ENCODE results near the gene ADIPOQ.
"Not testable (repeated sequence)": the region's sequence is repeated elsewhere in the genome, so short reads cannot be mapped to it uniquely, and the experiment has no call there.

ADIPOQ gene

DNA sequence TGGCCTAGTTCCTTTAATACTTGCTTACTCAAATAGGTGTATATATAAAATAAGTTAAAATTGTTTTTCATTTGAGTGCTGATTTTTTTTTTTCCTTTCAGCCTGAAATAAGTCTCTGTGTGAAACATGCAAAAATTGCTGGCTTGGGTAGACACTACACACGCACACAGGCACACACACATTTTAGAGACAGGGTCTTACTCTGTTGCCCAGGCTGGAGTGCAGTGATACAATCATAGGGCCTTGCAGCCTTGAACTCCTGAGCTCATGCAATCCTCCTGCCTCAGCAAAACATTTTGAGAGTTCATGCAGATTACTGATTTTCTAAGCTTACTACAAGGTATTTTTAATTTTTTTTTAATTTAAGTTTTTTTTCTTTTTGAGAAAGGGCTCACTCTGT lies 23.6 kb upstream of the ADIPOQ start:
- peaks cover under 1% of the 10 kb centered on the region for H3K27me3 ChIP-seq (ENCODE audit: insufficient read depth, poor library complexity, severe bottlenecking)
- TF ChIP-seq, protein P1, sequence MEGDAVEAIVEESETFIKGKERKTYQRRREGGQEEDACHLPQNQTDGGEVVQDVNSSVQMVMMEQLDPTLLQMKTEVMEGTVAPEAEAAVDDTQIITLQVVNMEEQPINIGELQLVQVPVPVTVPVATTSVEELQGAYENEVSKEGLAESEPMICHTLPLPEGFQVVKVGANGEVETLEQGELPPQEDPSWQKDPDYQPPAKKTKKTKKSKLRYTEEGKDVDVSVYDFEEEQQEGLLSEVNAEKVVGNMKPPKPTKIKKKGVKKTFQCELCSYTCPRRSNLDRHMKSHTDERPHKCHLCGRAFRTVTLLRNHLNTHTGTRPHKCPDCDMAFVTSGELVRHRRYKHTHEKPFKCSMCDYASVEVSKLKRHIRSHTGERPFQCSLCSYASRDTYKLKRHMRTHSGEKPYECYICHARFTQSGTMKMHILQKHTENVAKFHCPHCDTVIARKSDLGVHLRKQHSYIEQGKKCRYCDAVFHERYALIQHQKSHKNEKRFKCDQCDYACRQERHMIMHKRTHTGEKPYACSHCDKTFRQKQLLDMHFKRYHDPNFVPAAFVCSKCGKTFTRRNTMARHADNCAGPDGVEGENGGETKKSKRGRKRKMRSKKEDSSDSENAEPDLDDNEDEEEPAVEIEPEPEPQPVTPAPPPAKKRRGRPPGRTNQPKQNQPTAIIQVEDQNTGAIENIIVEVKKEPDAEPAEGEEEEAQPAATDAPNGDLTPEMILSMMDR (IDR thresholded peaks at IDR 0.05; ENCODE audit: insufficient read depth, low read length) = no peak
- TF ChIP-seq SPI1 (IDR thresholded peaks at IDR 0.05; ENCODE audit: borderline replicate concordance, low read depth) = no peak
- TF ChIP-seq, protein P2, sequence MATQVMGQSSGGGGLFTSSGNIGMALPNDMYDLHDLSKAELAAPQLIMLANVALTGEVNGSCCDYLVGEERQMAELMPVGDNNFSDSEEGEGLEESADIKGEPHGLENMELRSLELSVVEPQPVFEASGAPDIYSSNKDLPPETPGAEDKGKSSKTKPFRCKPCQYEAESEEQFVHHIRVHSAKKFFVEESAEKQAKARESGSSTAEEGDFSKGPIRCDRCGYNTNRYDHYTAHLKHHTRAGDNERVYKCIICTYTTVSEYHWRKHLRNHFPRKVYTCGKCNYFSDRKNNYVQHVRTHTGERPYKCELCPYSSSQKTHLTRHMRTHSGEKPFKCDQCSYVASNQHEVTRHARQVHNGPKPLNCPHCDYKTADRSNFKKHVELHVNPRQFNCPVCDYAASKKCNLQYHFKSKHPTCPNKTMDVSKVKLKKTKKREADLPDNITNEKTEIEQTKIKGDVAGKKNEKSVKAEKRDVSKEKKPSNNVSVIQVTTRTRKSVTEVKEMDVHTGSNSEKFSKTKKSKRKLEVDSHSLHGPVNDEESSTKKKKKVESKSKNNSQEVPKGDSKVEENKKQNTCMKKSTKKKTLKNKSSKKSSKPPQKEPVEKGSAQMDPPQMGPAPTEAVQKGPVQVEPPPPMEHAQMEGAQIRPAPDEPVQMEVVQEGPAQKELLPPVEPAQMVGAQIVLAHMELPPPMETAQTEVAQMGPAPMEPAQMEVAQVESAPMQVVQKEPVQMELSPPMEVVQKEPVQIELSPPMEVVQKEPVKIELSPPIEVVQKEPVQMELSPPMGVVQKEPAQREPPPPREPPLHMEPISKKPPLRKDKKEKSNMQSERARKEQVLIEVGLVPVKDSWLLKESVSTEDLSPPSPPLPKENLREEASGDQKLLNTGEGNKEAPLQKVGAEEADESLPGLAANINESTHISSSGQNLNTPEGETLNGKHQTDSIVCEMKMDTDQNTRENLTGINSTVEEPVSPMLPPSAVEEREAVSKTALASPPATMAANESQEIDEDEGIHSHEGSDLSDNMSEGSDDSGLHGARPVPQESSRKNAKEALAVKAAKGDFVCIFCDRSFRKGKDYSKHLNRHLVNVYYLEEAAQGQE (IDR thresholded peaks at IDR 0.05; ENCODE audit: insufficient replicate concordance, low read depth) = no peak
- TF ChIP-seq GABPA (IDR thresholded peaks at IDR 0.05; ENCODE audit: low read depth) = no peak
- TF ChIP-seq POLR2AphosphoS5 (IDR thresholded peaks at IDR 0.05; ENCODE audit: low read depth) = no peak
- DNase-seq (ENCODE audit: low read depth in 1 of 2, low spot score in 1 of 2) = no peak
- no peak overlapping the region for H3K27ac ChIP-seq (replicated peaks)
- H3K4me3 ChIP-seq (replicated peaks; ENCODE audit: insufficient read depth, low read length) = no peak overlapping the region

DNA sequence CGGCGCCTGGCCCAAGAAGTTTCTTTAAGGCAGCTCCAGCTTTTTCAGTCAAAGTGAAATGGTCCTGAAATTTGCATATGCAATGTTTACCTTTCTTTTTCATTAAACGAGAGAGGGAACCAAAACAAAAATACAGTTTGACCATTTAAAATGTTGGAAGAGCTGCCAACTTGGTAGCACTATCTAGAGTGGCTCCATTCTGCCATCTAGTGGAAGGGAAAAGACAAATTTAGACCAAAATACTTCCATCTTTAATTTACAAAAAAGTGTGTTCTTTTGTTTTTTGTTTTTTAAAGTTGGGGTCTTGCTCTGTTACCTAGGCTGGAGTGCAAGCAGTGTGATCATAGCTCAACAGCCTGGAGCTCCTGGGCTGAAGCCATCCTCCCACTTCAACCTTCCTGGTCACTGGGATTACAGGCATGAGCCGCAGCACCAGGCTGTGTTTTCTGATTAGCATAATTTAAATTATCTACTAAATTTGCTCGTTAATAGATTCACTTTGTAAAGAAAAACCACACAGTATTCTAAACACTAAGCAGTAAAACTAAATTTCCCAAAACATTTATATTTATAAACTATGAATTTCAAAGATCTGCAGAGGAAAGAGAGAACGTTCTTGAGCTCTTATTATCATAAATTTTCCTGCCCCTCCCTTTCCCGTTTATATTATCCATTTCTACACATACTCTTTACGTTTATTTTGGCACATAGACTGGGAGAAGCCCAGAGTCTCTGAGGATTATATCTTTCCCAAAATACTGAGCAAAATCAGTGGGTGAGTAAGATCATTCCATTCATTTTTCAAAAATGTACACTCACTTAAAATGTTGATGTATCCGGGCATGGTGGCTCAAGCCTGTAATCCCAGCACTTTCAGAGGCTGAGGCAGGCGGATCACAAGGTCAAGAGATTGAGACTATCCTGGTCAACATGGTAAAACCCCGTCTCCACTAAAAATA lies 20.8 kb upstream of the ADIPOQ start:
- DNase-seq (ENCODE audit: low read depth in 1 of 2, low spot score in 1 of 2) = peak in 1 of 2 experiments; percentile 36
- Histone ChIP-seq H3K27ac (replicated peaks) (no peak overlapping the region), H3K4me3 (replicated peaks; ENCODE audit: insufficient read depth, low read length) (no peak overlapping the region), H3K27me3 (ENCODE audit: insufficient read depth, poor library complexity, severe bottlenecking) (peaks cover 24% of the 10 kb centered on the region)
- TF ChIP-seq SPI1 (IDR thresholded peaks at IDR 0.05; ENCODE audit: borderline replicate concordance, low read depth) (no peak), POLR2AphosphoS5 (IDR thresholded peaks at IDR 0.05; ENCODE audit: low read depth) (no peak), GABPA (IDR thresholded peaks at IDR 0.05; ENCODE audit: low read depth) (no peak)
- TF ChIP-seq, protein P1 (IDR thresholded peaks at IDR 0.05; ENCODE audit: insufficient read depth, low read length) = peak; percentile 54
- TF ChIP-seq, protein P2 (IDR thresholded peaks at IDR 0.05; ENCODE audit: insufficient replicate concordance, low read depth) = no peak

DNA sequence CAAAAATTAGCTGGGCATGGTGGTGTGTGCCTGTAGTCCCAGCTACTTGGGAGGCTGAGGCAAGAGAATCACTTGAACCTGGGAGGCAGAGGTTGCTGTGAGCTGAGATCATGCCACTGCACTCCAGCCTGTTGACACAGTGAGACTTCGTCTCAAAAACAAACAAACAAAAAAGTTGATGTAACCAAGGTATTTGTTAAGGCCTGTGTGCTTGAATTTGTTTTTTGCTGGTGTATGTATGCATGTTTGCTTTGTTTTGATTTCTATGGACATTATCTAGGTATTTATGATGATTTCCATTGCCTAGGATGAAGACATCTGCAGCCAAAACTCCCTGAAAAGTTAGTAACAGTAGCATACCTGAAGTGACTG lies 20.1 kb upstream of the ADIPOQ start:
- not testable (repeated sequence) for DNase-seq (ENCODE audit: low read depth in 1 of 2, low spot score in 1 of 2); H3K27ac ChIP-seq (replicated peaks); H3K4me3 ChIP-seq (replicated peaks; ENCODE audit: insufficient read depth, low read length)
- peaks cover 24% of the 10 kb centered on the region for H3K27me3 ChIP-seq (ENCODE audit: insufficient read depth, poor library complexity, severe bottlenecking)

DNA sequence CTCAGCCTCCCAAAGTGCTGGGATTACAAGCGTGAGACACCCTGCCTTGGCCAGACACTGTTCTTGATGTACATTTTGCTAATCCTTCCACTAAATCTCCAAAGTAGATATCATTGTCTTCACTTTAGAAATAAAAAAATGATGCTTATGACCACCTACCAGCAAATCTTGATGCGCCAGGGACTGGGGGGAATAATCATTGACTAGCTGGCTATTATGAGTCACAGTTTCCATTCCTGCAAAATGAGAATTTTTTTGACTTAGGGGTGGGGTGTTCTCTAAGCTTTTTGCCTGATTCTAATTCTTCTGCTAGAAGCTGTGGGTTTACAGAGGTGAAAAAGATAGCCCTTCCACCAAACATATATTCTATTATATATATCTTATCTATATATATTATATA lies 19.1 kb upstream of the ADIPOQ start:
- peaks cover 29% of the 10 kb centered on the region for H3K27me3 ChIP-seq (ENCODE audit: insufficient read depth, poor library complexity, severe bottlenecking)
- H3K27ac ChIP-seq (replicated peaks) = no peak overlapping the region
- H3K4me3 ChIP-seq (replicated peaks; ENCODE audit: insufficient read depth, low read length) = no peak overlapping the region
- DNase-seq (ENCODE audit: low read depth in 1 of 2, low spot score in 1 of 2) = no peak
- TF ChIP-seq POLR2AphosphoS5 (IDR thresholded peaks at IDR 0.05; ENCODE audit: low read depth) = no peak
- TF ChIP-seq SPI1 (IDR thresholded peaks at IDR 0.05; ENCODE audit: borderline replicate concordance, low read depth) = no peak
- TF ChIP-seq, protein P1 (IDR thresholded peaks at IDR 0.05; ENCODE audit: insufficient read depth, low read length) = no peak
- no peak for TF ChIP-seq GABPA (IDR thresholded peaks at IDR 0.05; ENCODE audit: low read depth)
- TF ChIP-seq, protein P2 (IDR thresholded peaks at IDR 0.05; ENCODE audit: insufficient replicate concordance, low read depth) = no peak

Measured in HL-60 (cell line).